Measurements from ENCODE around the gene ZDBF2.
A peak's percentile ranks its signal among the peaks of the same experiment; 100 is the strongest.

Gene ZDBF2

GRCh38 chr2:206273905-206274304 is 558 bp upstream of the ZDBF2 start:
- peak overlapping the region; percentile 56 for H3K4me3 ChIP-seq (ENCODE audit: low read depth, low read length)
- DNase-seq (ENCODE audit: low read depth): no peak

GRCh38 chr2:206275312-206276055 is 1.0 kb downstream of the ZDBF2 start:
- no peak for DNase-seq (ENCODE audit: low read depth)

More at GRCh38 chr2:206273905-206274304, 558 bp upstream of the ZDBF2 start:
- TF ChIP-seq, protein P1, sequence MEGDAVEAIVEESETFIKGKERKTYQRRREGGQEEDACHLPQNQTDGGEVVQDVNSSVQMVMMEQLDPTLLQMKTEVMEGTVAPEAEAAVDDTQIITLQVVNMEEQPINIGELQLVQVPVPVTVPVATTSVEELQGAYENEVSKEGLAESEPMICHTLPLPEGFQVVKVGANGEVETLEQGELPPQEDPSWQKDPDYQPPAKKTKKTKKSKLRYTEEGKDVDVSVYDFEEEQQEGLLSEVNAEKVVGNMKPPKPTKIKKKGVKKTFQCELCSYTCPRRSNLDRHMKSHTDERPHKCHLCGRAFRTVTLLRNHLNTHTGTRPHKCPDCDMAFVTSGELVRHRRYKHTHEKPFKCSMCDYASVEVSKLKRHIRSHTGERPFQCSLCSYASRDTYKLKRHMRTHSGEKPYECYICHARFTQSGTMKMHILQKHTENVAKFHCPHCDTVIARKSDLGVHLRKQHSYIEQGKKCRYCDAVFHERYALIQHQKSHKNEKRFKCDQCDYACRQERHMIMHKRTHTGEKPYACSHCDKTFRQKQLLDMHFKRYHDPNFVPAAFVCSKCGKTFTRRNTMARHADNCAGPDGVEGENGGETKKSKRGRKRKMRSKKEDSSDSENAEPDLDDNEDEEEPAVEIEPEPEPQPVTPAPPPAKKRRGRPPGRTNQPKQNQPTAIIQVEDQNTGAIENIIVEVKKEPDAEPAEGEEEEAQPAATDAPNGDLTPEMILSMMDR (IDR thresholded peaks at IDR 0.05; ENCODE audit: control insufficient read depth, extremely low read depth, insufficient read depth): no peak

DNA sequence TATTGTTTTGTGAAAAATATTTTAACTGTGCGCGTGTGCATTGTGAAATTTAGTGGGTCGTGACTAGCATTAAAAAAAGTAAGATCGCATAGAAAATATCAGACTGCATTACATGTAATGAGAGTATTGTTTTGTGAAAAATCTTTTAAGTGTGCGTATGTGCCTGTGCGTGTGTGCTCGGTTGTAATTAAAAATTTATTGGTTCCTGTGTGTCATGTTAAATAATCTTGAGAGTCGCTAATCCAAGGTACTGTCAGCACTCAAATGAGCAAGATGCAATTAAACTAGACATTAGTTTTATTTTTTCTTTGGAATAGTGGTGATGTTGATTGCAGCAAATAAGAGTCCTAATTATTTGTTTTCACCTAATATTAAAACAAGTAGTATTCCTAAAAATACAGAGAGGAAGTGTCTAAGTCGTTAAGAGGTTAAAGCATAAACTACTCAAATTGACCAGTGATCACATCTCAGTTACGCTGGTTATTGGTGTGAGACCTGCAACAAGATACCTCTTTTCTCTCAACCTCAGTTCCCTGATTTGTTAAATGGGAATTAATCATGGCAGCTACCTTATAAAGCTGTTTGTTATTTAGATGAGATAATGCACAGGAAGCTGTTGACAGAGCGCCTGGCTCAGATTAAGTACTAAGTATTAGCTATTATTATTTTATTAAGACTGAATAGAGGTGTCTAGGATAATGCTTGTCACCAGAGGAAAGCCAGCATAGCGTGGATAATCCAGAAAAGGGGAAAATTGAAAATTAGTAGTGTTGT is 1.9 kb downstream of the ZDBF2 start:
- TF ChIP-seq, protein P1 (IDR thresholded peaks at IDR 0.05; ENCODE audit: control insufficient read depth, extremely low read depth, insufficient read depth): no peak
- DNase-seq (ENCODE audit: low read depth): no peak
- peak overlapping the region; percentile 56 for H3K4me3 ChIP-seq (ENCODE audit: low read depth, low read length)

More at GRCh38 chr2:206275312-206276055, 1.0 kb downstream of the ZDBF2 start:
- TF ChIP-seq, protein P1 (IDR thresholded peaks at IDR 0.05; ENCODE audit: control insufficient read depth, extremely low read depth, insufficient read depth): no peak
- H3K4me3 ChIP-seq (ENCODE audit: low read depth, low read length): peak overlapping the region; percentile 56

GRCh38 chr2:206277503-206277902 is 3.0 kb downstream of the ZDBF2 start:
- DNase-seq (ENCODE audit: low read depth): no peak
- no peak overlapping the region for H3K4me3 ChIP-seq (ENCODE audit: low read depth, low read length)
- TF ChIP-seq, protein P1 (IDR thresholded peaks at IDR 0.05; ENCODE audit: control insufficient read depth, extremely low read depth, insufficient read depth): no peak

DNA sequence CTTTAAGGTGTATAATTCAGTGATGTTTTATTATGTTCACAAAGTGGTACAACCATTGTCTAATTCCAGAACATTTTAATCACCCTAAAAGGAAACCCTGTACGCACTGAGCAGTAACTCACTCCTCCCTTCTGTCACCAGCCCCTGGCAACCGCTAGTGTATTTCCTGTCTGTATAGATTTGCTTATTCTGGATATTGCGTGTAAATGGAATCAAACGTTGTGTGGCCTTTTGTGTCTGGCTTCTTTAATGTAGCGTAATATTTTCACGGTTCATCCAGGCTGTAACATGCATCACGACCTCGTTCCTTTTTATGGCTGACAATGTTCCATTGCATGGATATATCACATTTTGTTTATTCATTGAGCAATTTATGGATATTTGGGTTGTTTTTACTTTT is 8.3 kb downstream of the ZDBF2 start:
- TF ChIP-seq, protein P1 (IDR thresholded peaks at IDR 0.05; ENCODE audit: control insufficient read depth, extremely low read depth, insufficient read depth): no peak
- no peak for DNase-seq (ENCODE audit: low read depth)
- H3K4me3 ChIP-seq (ENCODE audit: low read depth, low read length): no peak overlapping the region

DNA sequence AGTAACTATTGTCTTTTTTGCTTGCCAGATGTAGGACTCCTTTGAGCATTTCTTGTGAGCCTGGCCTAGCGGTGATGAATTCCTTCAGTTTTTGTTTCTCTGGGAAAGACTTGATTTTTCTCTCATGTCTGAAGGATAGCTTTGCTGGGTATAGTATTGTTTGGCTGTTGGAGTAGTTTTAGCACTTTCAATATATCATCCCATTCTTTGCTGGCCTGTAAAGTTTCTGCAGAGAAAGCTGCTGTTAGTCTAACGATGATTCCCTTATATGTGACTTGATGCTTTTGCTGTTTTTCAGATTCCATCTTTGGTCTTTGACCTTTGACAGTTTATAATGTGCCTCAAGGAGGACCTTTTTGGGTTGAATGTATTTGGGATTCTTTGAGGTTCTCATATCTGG is 12.7 kb downstream of the ZDBF2 start:
- H3K4me3 ChIP-seq (ENCODE audit: low read depth, low read length): no peak overlapping the region
- TF ChIP-seq, protein P1 (IDR thresholded peaks at IDR 0.05; ENCODE audit: control insufficient read depth, extremely low read depth, insufficient read depth): no peak
- DNase-seq (ENCODE audit: low read depth): no peak
